GM21390 (cell line): ENCODE data around the gene TCF7.
A peak's percentile ranks its signal among the peaks of the same experiment; 100 is the strongest.

ENCODE experiments used
- ATAC-seq: cut with Tn5 transposase; IDR thresholded peaks from one replicate; pipeline ENCODE4 v1.9.1; 2021; ENCODE audit not compliant: unreplicated experiment

TCF7 gene

GRCh38 chr5:134129411-134130238, 15.1 kb downstream of the TCF7 start:
- no peak for ATAC-seq

GRCh38 chr5:134130239-134130945, 15.9 kb downstream of the TCF7 start:
- ATAC-seq = no peak

GRCh38 chr5:134131165-134131564, 16.7 kb downstream of the TCF7 start:
- no peak for ATAC-seq

- peak; percentile 4 for ATAC-seq
These were observed 17.3 kb downstream of the TCF7 start for GRCh38 chr5:134131578-134132350.

GRCh38 chr5:134132372-134133187, 18.1 kb downstream of the TCF7 start:
- peak; percentile 62 for ATAC-seq

DNA sequence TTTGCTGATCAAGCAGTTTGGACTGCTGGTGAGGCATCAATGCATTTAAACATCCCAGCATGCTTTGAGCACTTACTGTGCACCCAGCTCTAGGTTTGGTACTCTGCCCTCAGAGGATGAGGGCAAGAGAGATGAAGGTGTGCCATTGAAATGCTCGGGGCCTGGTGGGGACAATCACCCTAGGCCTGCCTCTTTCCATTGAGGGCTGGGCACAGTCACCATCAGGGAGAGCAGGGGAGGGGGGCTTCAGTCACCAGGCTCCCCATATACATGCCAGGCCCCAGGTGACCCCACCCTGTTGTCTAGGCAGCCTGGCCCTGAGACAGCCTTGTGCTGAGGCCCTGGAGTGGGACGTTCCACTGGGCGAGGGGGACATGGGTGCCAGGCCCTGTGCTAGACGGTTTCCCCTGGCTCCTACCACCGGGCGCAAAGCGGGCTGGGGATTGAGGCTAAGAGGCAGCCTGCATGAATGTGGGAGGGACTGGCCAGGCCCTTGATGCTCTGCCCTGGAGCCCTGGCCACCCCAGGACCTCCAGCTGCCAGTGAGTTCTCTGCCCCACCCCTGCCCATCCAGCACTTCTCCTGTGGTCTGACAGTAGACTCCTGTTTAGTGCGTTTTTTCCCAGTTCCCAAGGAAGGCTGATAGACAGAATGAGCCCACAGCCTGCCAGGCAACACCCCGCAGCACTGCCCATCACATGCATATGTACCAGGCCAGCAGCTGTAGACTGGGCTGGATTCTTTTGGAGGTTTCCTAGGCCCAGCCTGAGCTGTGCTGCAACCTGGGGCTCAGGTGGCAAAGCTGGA, 18.9 kb downstream of the TCF7 start:
- ATAC-seq = no peak

DNA sequence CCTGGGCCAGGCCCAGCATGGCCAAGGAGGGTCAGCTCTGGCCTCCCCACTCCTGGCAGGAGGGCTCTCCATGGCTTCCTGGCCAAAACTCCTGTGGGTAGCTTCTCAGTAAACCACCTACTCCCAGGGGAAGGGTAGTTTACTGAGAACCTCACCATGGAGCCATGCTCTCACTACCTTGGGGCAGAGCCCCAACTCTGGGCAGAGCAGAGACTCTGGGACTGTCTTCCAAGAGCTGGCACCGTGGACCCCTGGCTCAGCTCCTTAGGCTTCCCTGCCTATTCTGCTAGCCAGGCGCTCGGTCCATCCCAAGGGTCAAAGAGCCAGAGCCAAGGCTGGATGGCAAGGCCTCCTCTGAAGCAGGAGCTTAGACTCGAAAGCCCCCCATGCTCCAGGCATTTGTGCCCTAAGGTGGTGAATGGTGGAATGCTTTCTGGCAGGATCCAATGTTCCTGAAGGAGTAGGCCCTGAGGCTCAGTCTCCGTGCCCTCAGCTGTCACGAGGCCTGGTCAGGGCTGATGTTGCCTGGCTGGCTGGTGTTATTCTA, 19.6 kb downstream of the TCF7 start:
- ATAC-seq = no peak

DNA sequence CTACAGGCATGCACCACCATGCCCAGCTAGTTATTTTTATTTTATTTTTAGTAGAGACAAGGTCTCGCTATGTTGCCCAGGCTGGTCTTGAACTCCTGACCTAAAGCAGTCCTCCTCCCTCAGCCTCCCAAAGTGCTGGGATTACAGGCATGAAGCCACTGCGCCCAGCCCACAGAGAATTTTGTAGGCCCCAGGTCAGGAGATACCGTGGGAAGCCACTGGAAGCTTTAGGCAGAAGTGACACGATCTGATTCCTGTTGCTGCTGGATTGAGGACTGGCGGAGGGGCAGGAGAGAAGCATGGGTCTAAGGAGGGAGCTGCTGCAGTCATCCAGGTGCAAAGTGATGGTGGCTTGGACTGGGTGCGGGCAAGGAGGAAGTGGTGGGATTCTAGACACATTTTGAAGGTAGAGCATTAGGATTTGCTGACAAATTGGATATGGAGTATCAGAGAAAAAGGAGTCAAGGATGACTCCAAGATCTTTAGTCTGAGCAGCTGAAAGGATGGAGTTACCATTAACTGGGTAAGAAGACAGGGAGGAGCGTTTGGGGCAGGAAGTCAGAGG, 20.7 kb downstream of the TCF7 start:
- ATAC-seq = no peak

DNA sequence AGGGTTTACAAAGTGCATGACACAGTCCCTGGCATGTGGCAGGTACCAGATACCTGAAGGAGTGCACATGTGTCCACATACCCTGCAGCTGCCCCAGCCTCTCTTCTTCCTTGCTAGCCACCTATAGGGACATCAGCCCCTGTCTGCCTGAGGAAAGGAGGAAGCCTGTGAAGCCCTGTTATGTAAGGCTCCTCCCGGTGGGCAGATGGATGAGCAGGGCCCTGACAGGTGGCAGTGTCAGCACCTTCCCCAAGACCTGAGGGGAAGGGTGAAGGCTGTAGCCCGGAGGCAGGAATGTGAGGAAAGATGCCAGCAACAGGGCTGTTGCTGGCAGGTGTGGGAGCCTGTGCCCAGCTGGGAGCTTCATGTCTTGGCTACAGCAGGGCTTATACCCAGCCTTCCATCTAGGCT, 21.7 kb downstream of the TCF7 start:
- ATAC-seq = no peak

GRCh38 chr5:134136771-134137170, 22.3 kb downstream of the TCF7 start:
- ATAC-seq = no peak

DNA sequence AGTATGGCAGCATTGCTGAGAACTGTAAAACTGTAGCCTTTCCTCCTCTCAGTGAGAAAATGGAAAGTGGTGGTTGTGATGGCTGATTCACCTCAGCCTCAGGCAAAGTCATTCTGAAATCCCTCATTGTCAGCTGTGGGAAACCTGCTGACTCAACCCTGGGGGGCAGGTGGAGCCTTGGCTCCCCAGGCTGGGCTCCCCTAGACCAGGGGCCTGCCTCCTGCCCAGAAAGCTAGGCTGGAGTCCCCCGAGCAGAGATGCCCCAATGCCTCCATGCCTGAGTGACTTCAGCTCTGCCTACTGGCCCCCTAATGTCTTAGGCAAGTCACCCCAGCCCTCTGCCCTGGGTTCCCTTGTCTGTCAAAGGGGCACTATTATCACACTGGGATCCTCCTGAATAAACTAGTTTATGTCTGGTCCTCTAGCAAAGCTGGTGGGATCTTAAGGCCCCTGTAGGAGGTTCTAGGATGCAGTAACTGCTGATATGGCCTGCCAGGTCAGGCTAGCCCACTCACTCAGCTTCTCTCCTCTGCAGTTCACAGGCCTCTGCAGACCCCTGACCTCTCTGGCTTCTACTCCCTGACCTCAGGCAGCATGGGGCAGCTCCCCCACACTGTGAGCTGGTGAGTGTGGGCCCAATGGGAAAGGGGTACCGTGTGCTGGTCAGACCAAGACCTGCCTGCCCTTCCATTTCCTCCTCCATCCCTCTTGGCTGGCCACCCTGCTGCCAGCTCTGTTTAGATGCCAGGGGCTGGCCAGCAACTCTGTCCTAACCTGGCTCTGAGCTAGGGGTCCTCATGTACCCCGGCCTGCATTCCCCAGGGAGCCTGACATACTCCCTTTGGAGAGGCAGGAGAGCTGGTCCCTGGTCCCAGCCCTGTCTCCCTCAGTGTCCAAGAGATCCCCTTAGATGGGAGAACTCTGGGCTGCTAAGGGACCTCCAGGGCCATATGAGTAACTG, 24.2 kb downstream of the TCF7 start:
- ATAC-seq = peak; percentile 82

GRCh38 chr5:134139377-134139851, 24.9 kb downstream of the TCF7 start:
- no peak for ATAC-seq

DNA sequence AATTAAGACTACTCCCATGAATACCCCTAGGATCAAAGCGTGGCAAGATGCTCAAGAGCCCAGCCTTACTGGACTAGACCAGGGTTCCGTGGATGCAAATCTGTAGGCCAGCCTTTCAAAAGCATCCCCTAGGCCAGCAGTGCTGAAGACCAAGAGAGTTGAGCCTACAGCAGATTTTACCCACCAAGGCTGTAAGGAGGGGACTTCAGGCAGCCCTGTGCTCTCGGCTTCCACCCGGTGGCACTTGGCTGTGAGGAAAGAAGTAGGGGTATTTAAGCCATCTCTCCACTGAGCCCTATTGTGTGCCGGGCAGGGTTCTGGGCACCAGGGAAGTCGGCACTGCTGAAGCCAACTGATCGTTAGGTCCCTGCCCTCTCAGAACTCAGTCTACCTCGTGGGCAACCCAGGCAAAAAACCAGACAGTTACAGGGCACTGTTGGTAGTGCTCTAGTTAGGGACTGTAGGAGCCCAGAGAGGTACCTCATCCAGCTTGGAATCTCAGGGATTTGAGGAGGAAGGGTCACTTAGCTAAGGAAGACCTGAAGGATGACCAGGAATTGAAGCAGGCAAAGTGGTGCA, 25.5 kb downstream of the TCF7 start:
- no peak for ATAC-seq

- peak; percentile 38 for ATAC-seq
These were observed 26.2 kb downstream of the TCF7 start for GRCh38 chr5:134140530-134141201.

DNA sequence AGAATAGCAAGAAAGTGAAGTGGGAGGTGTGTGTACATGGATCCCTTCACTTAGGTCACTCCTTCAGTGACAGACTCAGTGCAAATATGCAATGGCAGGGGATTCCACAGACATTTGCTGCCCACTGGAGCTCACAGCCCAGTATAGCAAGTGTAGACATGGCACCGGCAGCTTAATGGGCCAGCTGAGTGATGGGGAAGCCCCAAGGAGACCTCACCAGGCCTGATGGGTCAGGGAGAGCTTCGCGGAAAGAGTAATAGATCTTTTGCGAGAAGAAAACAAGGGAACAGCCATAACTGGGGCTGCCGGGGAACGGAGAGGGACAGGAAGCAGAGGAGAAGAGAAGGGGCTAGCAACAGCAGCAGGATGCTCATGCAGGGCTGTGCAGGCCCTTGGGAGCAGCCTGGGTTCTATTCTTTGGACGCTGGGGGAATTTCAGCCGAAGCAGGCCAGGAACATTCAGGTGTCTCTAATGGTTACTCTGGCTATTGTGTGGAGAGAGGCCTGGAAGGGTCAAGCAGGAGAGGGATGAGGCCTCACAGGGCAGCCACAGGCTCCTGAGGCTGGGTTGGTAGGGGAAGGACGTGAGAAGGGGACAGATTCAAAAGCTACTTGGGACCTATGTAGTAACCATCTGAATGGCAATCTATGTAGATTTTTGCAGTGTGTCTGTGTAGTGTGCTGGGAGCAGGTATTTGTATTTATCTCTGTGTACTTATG, 27.0 kb downstream of the TCF7 start:
- ATAC-seq = no peak

DNA sequence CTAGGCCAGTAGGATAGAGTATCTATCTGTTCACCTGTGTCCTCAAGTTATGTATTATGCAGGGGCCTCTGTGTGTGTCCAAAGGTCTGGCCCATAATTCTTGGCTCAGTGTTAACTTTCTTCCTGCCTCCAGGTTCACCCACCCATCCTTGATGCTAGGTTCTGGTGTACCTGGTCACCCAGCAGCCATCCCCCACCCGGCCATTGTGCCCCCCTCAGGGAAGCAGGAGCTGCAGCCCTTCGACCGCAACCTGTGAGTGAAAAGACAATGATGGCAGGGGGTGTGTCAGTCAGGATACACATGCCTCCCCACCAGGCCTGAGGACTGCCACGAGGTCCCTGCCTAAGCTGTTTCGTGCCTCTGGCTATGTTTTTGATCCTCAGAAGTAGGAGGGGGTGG, 27.6 kb downstream of the TCF7 start:
- no peak for ATAC-seq

DNA sequence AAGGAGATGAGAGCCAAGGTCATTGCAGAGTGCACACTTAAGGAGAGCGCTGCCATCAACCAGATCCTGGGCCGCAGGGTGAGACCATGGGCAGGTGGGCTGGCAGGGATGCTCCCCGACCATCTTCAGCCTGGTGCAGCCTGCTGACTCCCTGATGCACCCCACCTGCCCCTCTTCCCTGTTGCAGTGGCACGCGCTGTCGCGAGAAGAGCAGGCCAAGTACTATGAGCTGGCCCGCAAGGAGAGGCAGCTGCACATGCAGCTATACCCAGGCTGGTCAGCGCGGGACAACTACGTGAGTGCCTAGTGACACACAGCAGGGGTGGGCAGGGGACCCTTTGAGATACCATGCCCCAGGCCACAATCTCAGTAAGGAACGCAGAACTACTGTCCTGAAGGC, 28.3 kb downstream of the TCF7 start:
- no peak for ATAC-seq
